Mesenchymal stem cell (in vitro differentiated cells and primary cell): ENCODE measurements around the gene KRI1.

Experiments used
- DNase-seq: peaks from one replicate; pipeline ENCODE4 v3.0.0-alpha.2; 2013
- H2AFZ ChIP-seq: one replicate; pipeline ENCODE4 v1.6.1; 2013; ENCODE audit warnings: low read depth, mild to moderate bottlenecking, control low read depth, inconsistent platforms, low read length, moderate library complexity
- H2AK5ac ChIP-seq: 2 replicates; pipeline ENCODE4 v1.6.1; 2013; ENCODE audit warnings: low read length, moderate library complexity, mild to moderate bottlenecking, inconsistent platforms; ENCODE audit not compliant: severe bottlenecking
- H2BK120ac ChIP-seq: one replicate; pipeline ENCODE4 v1.6.1; 2013; ENCODE audit warnings: low read depth, mild to moderate bottlenecking, inconsistent platforms, low read length, moderate library complexity
- H2BK12ac ChIP-seq, 2 experiments: one replicate each; pipeline ENCODE4 v1.6.1; 2013; ENCODE audit warnings: inconsistent platforms in 2 of 2, low read length in 2 of 2, mild to moderate bottlenecking in 2 of 2, moderate library complexity in 2 of 2, control low read depth in 1 of 2
- H2BK15ac ChIP-seq: one replicate; pipeline ENCODE4 v1.6.1; 2013; ENCODE audit warnings: mild to moderate bottlenecking, low read depth, inconsistent platforms; ENCODE audit not compliant: poor library complexity, severe bottlenecking
- H2BK5ac ChIP-seq: 2 replicates; pipeline ENCODE4 v1.6.1; 2013; ENCODE audit warnings: low read depth, mild to moderate bottlenecking, low read length, control low read depth, inconsistent platforms; ENCODE audit not compliant: poor library complexity, severe bottlenecking
- H3K14ac ChIP-seq, 2 experiments: one replicate each; pipeline ENCODE4 v1.6.1; 2013; ENCODE audit warnings: inconsistent platforms in 2 of 2, low read length in 2 of 2, control low read depth in 1 of 2, mild to moderate bottlenecking in 1 of 2, moderate library complexity in 1 of 2
- H3K18ac ChIP-seq, 2 experiments: one replicate each; pipeline ENCODE4 v1.6.1; 2013; ENCODE audit warnings: inconsistent platforms in 2 of 2, low read length in 2 of 2, control low read depth in 1 of 2, low read depth in 1 of 2, mild to moderate bottlenecking in 1 of 2
- H3K23ac ChIP-seq, 2 experiments: one replicate each; pipeline ENCODE4 v1.6.1; 2013; ENCODE audit warnings: inconsistent platforms in 2 of 2, low read length in 2 of 2, mild to moderate bottlenecking in 2 of 2, moderate library complexity in 2 of 2, control low read depth in 1 of 2
- H3K27ac ChIP-seq: 2 replicates; pipeline ENCODE4 v1.5.1; 2013; ENCODE audit warnings: mild to moderate bottlenecking, moderate library complexity, low read length, control low read depth, inconsistent platforms; ENCODE audit not compliant: poor library complexity, severe bottlenecking
- H3K27me3 ChIP-seq, 2 experiments: 2 replicates each; pipeline versions ENCODE4 v1.6.1 to v1.7.0; 2013; ENCODE audit warnings: low read length in 2 of 2, mild to moderate bottlenecking in 2 of 2, moderate library complexity in 2 of 2, control low read depth in 1 of 2, inconsistent platforms in 1 of 2; ENCODE audit not compliant: control insufficient read depth in 1 of 2, insufficient read depth in 1 of 2
- H3K36me3 ChIP-seq, 2 experiments: 2 replicates each; pipeline versions ENCODE4 v1.6.1 to v1.7.0; 2013; ENCODE audit warnings: low read length in 2 of 2, control low read depth in 1 of 2, inconsistent platforms in 1 of 2, low read depth in 1 of 2, mild to moderate bottlenecking in 1 of 2; ENCODE audit not compliant: insufficient read depth in 2 of 2, control insufficient read depth in 1 of 2
- H3K4ac ChIP-seq, 2 experiments: one replicate each; pipeline ENCODE4 v1.6.1; 2013; ENCODE audit warnings: inconsistent platforms in 2 of 2, low read length in 2 of 2, mild to moderate bottlenecking in 2 of 2, moderate library complexity in 2 of 2, control low read depth in 1 of 2, low read depth in 1 of 2
- H3K4me1 ChIP-seq: 2 replicates; pipeline ENCODE4 v1.6.1; 2013; ENCODE audit warnings: low read depth, low read length, control low read depth; ENCODE audit not compliant: control insufficient read depth, insufficient read depth
- H3K4me2 ChIP-seq: 2 replicates; pipeline ENCODE4 v1.6.1; 2013; ENCODE audit warnings: low read length, mild to moderate bottlenecking, inconsistent platforms; ENCODE audit not compliant: poor library complexity, severe bottlenecking
- H3K4me3 ChIP-seq, 2 experiments: 2 replicates each; pipeline versions ENCODE4 v1.5.1 to v1.7.0; 2013; ENCODE audit warnings: low read length in 2 of 2, mild to moderate bottlenecking in 2 of 2, control low read depth in 1 of 2, low read depth in 1 of 2; ENCODE audit not compliant: insufficient read depth in 1 of 2
- H3K79me1 ChIP-seq: replicated peaks from 2 replicates; pipeline ENCODE4 v1.6.1; 2013; ENCODE audit warnings: mild to moderate bottlenecking, control low read depth, low read length, inconsistent platforms; ENCODE audit not compliant: poor library complexity, severe bottlenecking
- H3K9ac ChIP-seq: 2 replicates; pipeline ENCODE4 v1.7.0; 2013; ENCODE audit warnings: mild to moderate bottlenecking, low read length, moderate library complexity
- H3K9me3 ChIP-seq: 2 replicates; pipeline ENCODE4 v1.7.0; 2013; ENCODE audit warnings: mild to moderate bottlenecking, low read length; ENCODE audit not compliant: control insufficient read depth
- H4K8ac ChIP-seq: one replicate; pipeline ENCODE4 v1.6.1; 2013; ENCODE audit warnings: inconsistent platforms, mild to moderate bottlenecking, low read length, moderate library complexity
- H4K91ac ChIP-seq: one replicate; pipeline ENCODE4 v1.6.1; 2013; ENCODE audit warnings: mild to moderate bottlenecking, low read length, inconsistent platforms
- WGBS: methylation state at CpG from one replicate; pipeline ENCODE4 v1.1.7; 2013; ENCODE audit warnings: mixed read lengths; 5-methylcytosine and 5-hydroxymethylcytosine counted together

KRI1 gene

GRCh38 chr19:10603873-10604459 lies 38.2 kb upstream of the KRI1 start:
- H2BK120ac ChIP-seq: no peak overlapping the region
- no peak overlapping the region for H2AFZ ChIP-seq
- H3K27me3 ChIP-seq: peaks cover 5 to 7% of the 10 kb centered on the region in 2 experiments
- peak overlapping the region in 1 of 2 experiments; percentile 92 for H3K4me3 ChIP-seq
- no peak overlapping the region for H2BK15ac ChIP-seq
- peak overlapping the region; percentile 39 to 91 for H3K4ac ChIP-seq
- H3K27ac ChIP-seq: no peak overlapping the region
- peaks cover 26% of the 10 kb centered on the region for H3K79me1 ChIP-seq
- H3K4me2 ChIP-seq: peak overlapping the region; percentile 80
- H2BK12ac ChIP-seq: peak overlapping the region in 1 of 2 experiments; percentile 86
- peak overlapping the region in 1 of 2 experiments; percentile 62 for H3K14ac ChIP-seq
- peak overlapping the region in 1 of 2 experiments; percentile 90 for H3K23ac ChIP-seq
- peaks cover 14% of the 10 kb centered on the region for H3K4me1 ChIP-seq
- peak; percentile 48 for DNase-seq
- H3K9me3 ChIP-seq: no peaks in the 10 kb centered on the region
- no peak overlapping the region for H2BK5ac ChIP-seq
- H3K36me3 ChIP-seq: no peaks in the 10 kb centered on the region
- H4K91ac ChIP-seq: peak overlapping the region; percentile 12
- peak overlapping the region; percentile 34 for H2AK5ac ChIP-seq
- H4K8ac ChIP-seq: peak overlapping the region; percentile 10
- peak overlapping the region; percentile 95 for H3K9ac ChIP-seq
- peak overlapping the region in 1 of 2 experiments; percentile 100 for H3K18ac ChIP-seq
- 80% methylated on average over 8 of the region's 9 CpGs for WGBS

GRCh38 chr19:10603084-10603872 lies 37.5 kb upstream of the KRI1 start:
- no peaks in the 10 kb centered on the region for H3K36me3 ChIP-seq
- H2BK12ac ChIP-seq: peak overlapping the region in 1 of 2 experiments; percentile 86
- H4K91ac ChIP-seq: peak overlapping the region; percentile 57
- peak overlapping the region; percentile 95 for H3K9ac ChIP-seq
- peak overlapping the region; percentile 35 for H3K27ac ChIP-seq
- peaks cover 25% of the 10 kb centered on the region for H3K79me1 ChIP-seq
- peak overlapping the region; percentile 80 for H3K4me2 ChIP-seq
- peak overlapping the region; percentile 39 to 91 for H3K4ac ChIP-seq
- peak overlapping the region in 1 of 2 experiments; percentile 90 for H3K23ac ChIP-seq
- peak overlapping the region; percentile 92 to 100 for H3K4me3 ChIP-seq
- peak overlapping the region; percentile 42 for H2BK120ac ChIP-seq
- peak overlapping the region; percentile 39 for H2BK5ac ChIP-seq
- peak overlapping the region; percentile 90 for H2BK15ac ChIP-seq
- peak; percentile 17 for DNase-seq
- H3K27me3 ChIP-seq: peaks cover 6 to 7% of the 10 kb centered on the region in 2 experiments
- peak overlapping the region; percentile 74 for H4K8ac ChIP-seq
- H2AK5ac ChIP-seq: peak overlapping the region; percentile 15
- peak overlapping the region; percentile 98 to 100 for H3K18ac ChIP-seq
- peaks cover 14% of the 10 kb centered on the region for H3K4me1 ChIP-seq
- peak overlapping the region; percentile 43 to 73 for H3K14ac ChIP-seq
- 14% methylated on average over 18 of the region's 19 CpGs for WGBS
- peak overlapping the region; percentile 8 for H2AFZ ChIP-seq
- no peaks in the 10 kb centered on the region for H3K9me3 ChIP-seq

GRCh38 chr19:10602330-10603083 lies 36.7 kb upstream of the KRI1 start:
- Histone ChIP-seq H3K27ac (peak overlapping the region; percentile 51), H3K9me3 (no peaks in the 10 kb centered on the region), H3K27me3 (peaks cover 7 to 11% of the 10 kb centered on the region in 2 experiments), H4K8ac (peak overlapping the region; percentile 74), H3K4me3 (peak overlapping the region; percentile 92 to 100), H3K9ac (peak overlapping the region; percentile 95), H2AFZ (peak overlapping the region; percentile 74), H2AK5ac (no peak overlapping the region), H3K4me1 (peaks cover 14% of the 10 kb centered on the region), H3K36me3 (no peaks in the 10 kb centered on the region), H2BK120ac (peak overlapping the region; percentile 88), H3K23ac (peak overlapping the region in 1 of 2 experiments; percentile 99), H2BK12ac (peak overlapping the region in 1 of 2 experiments; percentile 45), H3K4me2 (peak overlapping the region; percentile 80), H3K14ac (peak overlapping the region; percentile 43 to 92), H3K4ac (peak overlapping the region; percentile 85 to 95), H3K79me1 (peaks cover 24% of the 10 kb centered on the region), H4K91ac (peak overlapping the region; percentile 96), H2BK5ac (no peak overlapping the region), H2BK15ac (peak overlapping the region; percentile 80), H3K18ac (peak overlapping the region; percentile 98 to 100)
- peak; percentile 77 for DNase-seq
- under 1% methylated on average over 57 of the region's 76 CpGs for WGBS
